Ishikawa (cell line): Measurements from ENCODE around the gene LRRC47.

Source experiments
- CEBPB ChIP-seq: IDR thresholded peaks from 2 replicates; pipeline ENCODE4 v1.6.1; 2012
- RAD21 ChIP-seq: IDR thresholded peaks from 2 replicates; pipeline ENCODE4 v1.6.1; 2012; ENCODE audit warnings: low read depth

DNA sequence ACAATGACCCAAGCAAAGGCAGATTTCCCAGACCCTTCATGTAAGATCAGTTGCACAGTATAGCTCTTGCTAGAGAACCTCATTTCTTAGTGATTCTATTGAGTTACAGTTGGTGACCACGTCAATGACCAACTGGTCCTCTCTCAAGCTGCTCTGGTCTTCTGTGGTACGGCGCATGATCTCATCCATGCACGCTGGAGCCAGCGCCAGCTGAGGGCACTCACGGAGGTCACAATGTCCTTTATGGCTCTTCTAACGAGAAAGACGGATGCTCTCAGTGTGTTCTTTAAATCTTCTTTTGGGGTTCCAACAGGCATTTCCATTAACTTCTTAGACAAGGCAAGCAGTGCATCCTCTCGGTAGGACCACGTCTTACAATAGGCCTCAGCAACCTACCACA lies 38.4 kb upstream of the LRRC47 start:
- TF ChIP-seq RAD21 (no peak), CEBPB (no peak)
